GM21423 (cell line): ENCODE measurements around the gene C16orf92.
A peak's percentile ranks its signal among the peaks of the same experiment; 100 is the strongest.

ENCODE experiments used
- ATAC-seq: cut with Tn5 transposase; IDR thresholded peaks from one replicate; pipeline ENCODE4 v1.9.1; 2021; ENCODE audit warnings: mild to moderate bottlenecking, moderate library complexity; ENCODE audit not compliant: unreplicated experiment

The C16orf92 gene

DNA sequence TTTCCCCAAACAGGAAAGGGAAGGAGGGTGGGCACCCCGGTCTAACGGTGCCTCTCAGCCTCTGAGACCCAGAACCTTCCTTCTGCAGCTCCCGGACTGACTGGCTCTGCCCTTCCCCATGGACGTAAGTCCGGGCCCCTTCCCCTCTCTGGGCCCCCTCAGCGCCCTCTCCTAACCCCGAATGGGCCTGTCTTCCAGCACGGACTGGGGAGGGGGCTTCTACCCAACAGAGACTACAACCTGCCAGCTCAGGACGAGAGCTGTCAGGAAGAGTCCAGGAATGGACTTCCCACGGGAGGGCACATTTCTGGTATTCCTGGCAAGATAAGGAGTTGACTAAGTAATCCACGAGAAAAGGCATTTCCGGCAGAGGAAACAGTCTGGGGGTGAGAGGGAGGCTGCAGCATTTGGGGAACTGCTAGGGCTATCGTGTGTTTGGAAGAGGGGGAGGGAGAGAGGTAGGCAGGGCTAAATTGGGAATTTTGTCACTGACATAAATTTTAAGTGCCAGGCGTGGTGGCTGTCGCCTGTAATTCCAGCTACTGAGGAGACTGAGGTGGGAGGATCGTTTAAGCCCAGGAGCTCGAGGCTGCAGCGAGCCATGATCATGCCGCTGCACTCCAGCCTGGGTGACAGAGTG, 30.5 kb downstream of the C16orf92 start:
- no peak for ATAC-seq

DNA sequence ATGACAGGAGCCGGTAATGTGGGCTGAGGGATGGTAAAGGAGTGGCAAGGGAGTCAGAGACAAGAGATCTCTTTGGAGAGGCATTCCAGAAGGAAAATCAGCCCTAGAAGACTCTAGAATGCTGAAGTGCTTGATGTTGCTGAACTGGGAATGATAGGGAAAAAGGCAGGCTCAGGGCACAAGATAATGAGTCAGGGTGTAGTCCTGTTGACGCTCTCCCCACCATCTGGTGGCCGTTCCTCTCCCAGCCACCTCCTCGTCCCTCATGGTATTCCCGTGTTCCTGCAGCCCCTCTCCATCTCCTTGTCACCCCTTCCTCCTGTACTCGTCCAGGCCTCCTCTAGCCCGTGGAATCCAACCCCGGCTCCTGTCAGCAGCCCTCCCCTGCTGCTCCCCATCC, 31.5 kb downstream of the C16orf92 start:
- no peak for ATAC-seq

DNA sequence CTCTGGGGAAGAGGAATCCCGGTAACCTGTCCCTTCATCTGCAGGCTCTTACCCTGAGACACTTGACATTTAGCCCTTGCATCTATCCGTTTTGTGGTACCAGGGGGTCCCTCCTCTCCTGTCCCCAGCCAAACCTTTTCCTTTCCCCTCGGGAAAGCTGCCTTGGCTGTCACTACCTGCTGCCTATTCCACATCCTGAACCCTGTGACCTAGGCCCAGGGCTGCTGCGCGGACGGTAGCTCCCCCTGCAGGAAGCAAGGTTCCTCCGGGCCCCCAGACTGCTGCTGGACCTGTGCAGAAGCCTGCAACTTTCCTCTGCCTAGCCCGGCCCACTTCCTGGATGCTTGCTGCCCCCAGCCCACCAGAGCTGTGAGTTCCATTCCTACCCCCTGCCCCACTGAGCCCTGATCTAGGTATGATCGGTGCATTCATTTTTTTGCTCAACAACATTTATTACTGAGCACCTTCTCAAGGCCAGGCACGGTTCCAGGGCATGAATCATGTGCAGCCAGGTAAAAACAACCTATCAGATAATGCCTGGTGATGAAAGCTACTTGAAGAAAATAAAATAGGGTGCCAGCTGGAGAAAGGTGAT, 32.1 kb downstream of the C16orf92 start:
- no peak for ATAC-seq

DNA sequence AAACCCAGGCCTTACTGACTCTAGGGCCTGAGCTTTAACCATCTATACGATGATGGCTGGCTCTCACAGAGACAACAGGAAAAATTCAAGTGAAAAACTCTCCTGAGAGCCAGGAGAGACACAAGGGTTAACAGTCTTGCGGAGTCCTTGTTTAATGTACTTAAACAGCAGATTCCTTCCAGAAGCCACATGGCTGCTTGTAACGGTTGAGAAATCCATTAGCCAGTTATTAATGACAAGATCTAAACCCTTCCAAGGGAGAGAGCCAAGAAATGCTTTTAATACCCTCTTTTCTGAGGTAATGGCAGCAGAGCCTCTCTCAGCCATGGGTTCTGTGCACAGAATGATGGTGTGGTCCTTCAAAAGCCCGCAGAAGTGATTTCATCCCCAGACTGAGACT, 37.3 kb downstream of the C16orf92 start:
- ATAC-seq = no peak

DNA sequence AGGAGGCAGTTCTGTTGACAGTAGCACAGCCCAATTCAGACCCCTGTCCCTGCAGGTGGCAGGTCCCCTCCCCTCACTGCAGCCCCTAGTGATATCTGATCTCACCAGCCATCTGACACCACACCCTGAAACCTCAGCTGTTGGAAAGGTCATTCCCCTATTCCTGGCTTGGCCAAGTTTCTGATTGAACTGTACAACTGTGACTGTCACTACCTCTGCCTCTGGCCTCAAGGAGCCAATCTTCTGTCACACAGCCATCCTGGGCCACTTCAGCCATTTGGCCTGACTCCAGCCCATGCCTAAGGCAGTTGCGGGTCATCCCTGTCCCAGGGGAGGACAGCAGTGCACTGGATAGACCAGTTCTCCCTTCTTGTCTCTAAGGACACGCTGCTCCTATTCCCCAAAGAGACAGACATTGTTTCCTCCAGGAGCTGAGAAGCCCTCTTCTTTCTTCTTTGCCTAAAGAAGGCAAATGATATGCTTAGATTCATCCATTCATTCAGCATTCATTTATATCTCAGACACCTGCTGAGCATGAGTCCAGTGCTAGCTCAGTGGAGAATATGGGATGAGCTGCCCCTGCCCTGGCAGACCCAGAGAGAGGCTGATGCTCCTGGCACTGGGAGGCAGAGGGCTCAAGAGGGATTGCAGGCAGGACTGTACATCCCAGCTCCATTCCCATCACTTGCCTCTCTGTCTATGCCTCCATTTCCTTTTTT, 38.0 kb downstream of the C16orf92 start:
- ATAC-seq = no peak

DNA sequence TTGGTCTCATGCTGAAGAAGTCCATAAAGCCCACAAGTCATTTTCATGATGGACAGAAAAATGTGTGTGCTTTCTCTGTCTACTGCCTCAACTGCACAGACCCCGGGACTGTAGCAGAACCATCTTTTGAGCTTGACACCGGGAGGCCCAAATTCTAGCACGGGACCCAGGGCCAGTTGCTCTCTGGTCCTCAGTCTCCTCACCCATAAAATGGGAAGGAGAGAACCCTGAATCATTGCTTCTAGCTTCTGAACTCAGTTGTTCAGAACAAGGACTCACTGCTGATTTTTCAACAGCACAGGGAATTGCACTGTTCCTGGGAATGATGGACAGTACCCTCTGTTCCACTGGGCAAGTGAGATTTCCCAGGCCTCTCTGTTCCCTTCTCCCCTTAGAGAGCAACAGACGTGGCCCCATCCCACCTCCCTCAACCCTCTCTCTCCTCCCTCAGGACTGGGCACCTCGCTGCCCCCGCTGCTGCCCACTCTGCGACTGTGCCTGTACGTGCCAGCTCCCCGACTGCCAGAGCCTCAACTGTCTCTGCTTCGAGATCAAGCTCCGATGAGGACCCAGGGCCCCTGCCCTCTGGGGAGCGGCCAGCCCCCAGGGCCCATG, 40.4 kb downstream of the C16orf92 start:
- no peak for ATAC-seq

DNA sequence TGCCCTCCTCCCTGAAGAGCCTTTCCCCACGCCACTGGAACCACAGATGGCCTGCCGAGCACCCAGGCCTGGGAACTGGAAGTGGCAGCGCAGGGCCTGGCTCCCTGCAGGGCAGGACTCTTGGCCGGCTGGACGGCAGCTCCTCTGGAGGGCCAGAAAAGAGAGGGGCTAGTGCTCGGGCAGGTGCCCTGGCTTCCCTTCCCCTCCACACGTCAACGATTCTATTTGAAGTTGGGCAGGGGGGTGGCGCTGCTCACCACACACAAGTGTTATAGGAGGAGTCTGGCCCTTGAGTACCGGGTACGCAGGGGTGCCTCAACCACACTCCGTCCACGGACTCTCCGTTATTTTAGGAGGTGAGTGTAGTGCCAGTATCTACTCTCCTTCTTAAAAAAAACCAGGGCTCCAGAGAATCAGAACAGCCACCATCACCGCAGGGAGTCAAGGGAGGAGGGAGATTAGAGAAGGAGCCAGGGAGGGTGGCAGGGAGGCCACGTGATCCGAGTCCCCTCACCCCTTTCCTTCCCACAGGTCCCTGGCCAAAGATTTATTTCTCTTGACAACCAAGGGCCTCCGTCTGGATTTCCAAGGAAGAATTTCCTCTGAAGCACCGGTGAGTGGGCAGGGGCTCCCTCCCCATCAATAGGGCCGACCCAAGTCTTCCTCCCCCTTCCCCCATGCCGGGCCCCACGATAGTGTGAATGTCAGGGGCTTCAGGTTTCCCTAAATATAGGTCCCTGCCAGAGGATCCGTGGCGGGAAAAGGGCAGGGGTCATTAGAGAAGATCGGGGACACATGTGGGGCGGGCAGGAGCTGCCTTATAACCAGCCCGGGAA, 41.1 kb downstream of the C16orf92 start:
- ATAC-seq = peak; percentile 28

DNA sequence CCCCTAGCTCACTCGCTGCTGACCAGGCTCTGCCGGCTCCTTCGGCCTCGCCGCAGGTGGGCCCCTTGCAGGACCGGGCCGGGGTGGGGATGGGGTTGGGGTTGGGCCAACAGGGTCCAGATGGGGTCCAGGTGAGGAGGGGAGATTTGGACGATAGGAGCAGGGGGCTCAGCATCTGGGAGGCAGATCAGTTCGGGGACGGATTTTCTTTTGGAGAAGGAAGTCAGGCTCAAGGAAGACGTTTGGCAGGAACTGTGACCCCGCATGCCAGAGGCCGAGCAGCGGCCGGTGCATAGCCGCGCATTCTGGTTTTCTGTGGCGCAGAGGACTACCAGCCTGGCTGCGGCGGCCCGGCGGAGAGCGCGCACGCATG, 41.7 kb downstream of the C16orf92 start:
- ATAC-seq = no peak

DNA sequence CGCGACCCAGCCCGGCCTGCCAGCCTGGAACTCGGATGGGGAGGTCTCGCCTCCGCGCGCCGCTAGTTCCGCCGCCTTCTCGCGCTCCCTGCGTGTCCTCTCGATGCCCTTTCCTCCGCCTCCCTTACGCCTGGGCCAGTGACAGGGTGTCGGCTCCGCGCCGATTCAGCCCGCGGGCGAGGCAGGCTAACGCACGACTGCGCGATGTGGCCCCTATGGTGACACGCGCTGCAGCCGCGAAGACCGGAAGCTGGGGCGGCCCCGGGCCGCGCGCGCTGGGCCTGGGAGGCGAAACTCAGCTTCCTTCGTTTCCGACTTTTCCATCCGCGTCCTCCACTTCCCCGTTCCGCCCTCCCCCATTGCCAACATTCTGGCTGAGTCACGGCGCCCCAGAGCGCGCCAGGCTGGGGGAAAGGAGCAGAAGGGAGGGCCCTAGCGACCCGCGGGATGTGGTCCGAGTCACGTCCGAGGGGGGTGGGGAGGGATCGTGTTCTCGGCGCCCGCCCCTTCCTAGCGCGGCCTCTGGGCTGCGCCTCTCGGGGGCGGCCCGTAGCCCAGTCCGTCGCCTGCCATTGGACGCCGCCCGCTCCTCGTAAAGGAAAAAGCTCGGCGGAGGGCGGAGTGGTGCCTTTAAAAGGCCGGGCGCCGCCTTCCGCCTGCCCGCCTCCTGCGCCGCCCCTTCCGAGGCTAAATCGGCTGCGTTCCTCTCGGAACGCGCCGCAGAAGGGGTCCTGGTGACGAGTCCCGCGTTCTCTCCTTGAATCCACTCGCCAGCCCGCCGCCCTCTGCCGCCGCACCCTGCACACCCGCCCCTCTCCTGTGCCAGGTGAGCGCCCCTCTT, 42.3 kb downstream of the C16orf92 start, which contains the start of gene ALDOA:
Gene ALDOA (plus strand): TSS at position 659 of the 841 bp plus-strand sequence. CDS start 1,138 bp downstream, outside the sequence.
- ATAC-seq = peak; percentile 77

DNA sequence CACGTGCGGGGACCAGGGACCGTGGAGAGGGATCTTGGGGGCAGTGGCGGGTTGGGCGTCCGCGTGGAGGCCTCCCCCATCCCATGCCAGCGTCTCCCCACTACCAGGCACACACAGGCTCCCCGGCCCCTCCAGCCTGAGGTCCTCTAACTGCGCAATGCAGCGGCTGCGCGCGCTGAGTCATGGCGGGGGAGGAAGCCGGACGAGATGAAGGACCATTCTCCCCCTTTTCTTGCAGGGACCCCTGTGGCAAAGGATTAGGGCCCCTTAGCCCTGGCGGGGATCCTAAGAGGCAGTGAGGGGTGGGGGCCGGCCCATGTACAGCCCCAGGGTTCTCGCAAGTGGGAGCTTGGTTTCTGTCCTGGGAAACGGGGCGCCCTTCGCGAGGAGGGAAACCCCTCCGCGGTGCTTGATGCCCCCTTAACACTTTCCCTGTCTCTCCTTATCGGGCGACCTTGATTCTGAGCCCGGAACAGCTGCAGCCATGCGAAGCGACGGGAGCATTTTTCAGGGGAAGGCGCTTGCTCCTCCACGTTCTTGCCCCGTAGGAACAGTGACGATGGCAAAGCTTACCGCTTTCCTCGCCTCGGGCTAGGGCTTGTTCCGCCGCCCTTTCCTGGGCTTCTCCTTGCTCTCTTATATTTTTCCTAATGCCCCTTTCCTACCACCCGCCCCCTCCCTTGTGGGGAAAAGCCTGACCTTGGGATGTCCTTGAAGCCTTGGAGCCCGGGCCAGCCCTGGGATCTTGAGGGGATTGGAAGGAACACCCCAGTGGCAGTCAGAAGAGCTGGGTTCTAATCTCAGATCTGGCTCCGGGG, 43.2 kb downstream of the C16orf92 start:
- ATAC-seq = no peak

DNA sequence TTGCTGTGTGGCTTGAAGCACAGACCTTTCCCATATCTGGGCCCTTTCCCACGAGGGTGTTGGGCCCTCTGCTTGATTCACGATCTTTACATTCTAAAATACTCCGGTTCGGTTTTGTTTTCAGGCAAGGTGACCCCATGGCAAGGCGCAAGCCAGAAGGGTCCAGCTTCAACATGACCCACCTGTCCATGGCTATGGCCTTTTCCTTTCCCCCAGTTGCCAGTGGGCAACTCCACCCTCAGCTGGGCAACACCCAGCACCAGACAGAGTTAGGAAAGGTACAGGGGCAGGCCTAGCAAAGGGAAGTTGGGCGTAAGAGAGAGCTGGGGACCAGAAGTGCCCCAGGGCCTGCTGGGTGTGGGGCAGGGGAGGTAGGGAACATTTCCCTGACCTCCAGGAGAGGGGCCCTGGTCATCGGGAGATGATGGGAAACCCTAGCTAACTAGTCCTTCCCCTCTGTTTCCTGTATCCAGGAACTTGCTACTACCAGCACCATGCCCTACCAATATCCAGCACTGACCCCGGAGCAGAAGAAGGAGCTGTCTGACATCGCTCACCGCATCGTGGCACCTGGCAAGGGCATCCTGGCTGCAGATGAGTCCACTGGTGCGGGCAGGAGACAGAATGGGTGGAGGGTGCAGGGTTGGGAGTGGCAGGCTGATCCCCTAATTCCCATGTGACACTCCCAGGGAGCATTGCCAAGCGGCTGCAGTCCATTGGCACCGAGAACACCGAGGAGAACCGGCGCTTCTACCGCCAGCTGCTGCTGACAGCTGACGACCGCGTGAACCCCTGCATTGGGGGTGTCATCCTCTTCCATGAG, 44.0 kb downstream of the C16orf92 start:
- no peak for ATAC-seq

DNA sequence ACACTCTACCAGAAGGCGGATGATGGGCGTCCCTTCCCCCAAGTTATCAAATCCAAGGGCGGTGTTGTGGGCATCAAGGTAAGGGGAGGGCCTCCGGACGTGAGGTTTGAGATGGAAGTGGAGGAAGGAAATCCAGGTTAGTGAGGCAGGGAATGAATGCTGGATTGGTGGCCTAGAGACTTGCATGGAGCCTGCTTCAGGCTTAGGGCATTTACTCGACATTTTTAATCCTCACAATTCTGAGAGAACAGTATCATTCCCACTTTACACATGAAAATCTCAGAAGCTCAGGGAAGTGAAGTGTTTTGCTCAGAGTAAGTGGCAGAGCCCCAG, 44.6 kb downstream of the C16orf92 start:
- ATAC-seq = no peak

DNA sequence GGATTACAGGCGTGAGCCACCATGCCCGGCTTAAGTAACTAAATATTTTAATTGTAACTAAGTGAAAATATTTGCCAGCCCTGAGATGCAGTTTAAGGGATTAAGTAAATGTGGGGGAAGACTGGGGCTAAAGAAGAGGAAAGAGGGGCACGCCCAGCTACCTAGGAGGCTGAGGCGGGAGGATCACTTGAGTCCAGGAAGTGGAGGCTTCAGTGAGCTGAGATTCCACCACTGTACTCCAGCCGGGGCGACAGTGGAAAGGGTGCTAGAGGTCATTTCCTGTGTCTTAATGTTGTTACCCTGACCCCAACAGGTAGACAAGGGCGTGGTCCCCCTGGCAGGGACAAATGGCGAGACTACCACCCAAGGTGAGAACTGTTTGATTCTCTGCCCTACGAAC, 45.3 kb downstream of the C16orf92 start:
- ATAC-seq = no peak

DNA sequence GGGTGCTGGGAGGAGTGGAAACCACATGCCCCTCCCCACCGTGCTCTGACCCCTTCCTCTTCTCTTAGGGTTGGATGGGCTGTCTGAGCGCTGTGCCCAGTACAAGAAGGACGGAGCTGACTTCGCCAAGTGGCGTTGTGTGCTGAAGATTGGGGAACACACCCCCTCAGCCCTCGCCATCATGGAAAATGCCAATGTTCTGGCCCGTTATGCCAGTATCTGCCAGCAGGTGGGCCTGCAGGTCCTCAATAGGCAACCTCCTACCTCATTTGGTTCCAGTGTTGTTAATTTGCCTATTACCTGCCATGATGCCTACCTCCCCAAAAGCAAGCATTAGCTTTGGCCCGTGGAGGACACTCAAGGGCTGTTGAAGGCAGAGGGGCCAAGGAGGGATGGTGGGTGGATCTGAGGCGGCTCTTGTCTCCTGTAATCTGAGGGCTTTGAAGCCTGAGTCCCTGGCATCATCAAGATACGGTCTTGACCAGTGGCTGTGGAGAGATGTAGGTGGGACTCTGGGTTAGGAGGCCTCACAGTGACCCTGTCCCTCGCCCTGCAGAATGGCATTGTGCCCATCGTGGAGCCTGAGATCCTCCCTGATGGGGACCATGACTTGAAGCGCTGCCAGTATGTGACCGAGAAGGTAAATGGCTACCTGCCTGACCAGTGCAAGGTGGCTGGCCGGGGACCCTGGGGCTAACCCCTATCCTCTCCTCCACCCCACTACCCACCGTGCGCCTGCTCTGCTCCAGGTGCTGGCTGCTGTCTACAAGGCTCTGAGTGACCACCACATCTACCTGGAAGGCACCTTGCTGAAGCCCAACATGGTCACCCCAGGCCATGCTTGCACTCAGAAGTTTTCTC, 46.0 kb downstream of the C16orf92 start:
- no peak for ATAC-seq

DNA sequence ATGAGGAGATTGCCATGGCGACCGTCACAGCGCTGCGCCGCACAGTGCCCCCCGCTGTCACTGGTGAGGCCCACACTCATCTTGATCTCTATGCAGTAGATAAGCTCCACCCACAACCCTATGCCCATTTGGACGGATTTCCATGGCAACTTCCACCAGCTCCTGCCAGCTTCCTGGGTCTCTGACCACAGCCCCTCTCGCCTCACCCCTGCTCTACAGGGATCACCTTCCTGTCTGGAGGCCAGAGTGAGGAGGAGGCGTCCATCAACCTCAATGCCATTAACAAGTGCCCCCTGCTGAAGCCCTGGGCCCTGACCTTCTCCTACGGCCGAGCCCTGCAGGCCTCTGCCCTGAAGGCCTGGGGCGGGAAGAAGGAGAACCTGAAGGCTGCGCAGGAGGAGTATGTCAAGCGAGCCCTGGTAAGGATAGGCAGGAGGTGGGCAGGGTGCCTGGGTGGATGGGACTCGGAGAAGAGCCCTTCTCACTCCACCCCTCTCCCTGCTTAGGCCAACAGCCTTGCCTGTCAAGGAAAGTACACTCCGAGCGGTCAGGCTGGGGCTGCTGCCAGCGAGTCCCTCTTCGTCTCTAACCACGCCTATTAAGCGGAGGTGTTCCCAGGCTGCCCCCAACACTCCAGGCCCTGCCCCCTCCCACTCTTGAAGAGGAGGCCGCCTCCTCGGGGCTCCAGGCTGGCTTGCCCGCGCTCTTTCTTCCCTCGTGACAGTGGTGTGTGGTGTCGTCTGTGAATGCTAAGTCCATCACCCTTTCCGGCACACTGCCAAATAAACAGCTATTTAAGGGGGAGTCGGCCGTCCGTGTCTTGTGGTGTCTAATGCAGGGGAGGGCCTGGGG, 46.8 kb downstream of the C16orf92 start:
- no peak for ATAC-seq

DNA sequence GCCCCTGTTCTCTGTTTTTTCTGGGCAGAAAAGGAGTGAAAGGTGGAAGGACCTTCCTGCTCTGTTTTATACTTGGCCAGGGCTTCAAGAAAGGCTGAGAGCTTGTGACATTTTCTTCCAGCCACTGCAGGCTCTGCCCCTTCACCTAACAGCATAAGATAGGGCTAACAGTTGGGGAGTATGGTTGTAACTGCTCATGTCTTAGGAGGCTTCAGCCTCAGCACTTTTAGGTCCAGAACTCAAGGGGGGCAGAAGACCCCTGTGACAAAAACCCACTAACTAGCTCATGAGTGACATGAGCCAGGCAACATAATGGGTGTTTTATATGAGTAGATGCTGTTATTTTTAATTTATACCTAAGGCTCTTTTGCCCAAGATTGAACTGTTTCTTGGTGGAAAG, 47.5 kb downstream of the C16orf92 start:
- no peak for ATAC-seq
